ENCODE measurements around the gene G6PC3. TPM values are rescaled to one million over a fixed set of nuclear protein-coding genes. Genes with fewer than 3 reads are reported as not detected.

G6PC3 gene, protein sequence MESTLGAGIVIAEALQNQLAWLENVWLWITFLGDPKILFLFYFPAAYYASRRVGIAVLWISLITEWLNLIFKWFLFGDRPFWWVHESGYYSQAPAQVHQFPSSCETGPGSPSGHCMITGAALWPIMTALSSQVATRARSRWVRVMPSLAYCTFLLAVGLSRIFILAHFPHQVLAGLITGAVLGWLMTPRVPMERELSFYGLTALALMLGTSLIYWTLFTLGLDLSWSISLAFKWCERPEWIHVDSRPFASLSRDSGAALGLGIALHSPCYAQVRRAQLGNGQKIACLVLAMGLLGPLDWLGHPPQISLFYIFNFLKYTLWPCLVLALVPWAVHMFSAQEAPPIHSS
- total RNA-seq: 10 to 100 TPM; 45.3 to 47.8 TPM

DNA sequence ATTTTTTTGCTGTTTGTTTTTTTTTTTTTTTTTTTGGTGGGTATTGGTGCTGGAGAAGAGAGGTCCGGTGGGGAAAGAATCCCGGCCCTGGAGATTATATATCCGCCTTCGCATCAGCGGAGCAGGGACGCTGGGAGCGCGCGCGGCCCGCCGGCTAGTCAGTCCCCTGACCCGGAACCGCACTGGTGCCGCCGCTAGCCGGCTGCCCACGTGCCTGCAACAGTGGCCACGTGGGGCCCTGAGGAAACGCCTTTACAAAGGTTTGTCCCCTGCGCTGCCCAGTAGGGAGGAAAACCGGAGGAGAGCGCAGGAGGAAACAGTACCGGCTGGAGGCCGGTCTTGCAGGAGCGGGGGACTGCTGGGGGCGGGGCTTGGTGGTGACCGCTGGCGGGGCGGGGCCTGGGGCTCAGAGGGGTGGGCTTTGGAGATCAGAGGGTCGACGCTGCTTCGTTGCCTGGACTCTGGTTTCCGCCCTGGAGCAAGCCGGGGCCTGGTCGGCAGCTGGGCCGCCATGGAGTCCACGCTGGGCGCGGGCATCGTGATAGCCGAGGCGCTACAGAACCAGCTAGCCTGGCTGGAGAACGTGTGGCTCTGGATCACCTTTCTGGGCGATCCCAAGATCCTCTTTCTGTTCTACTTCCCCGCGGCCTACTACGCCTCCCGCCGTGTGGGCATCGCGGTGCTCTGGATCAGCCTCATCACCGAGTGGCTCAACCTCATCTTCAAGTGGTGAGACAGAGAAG is at the start of gene G6PC3:
G6PC3 (plus strand) TSS at position 281 of the 743 bp plus-strand sequence; CDS start at position 512, 231 bp downstream.

DNA sequence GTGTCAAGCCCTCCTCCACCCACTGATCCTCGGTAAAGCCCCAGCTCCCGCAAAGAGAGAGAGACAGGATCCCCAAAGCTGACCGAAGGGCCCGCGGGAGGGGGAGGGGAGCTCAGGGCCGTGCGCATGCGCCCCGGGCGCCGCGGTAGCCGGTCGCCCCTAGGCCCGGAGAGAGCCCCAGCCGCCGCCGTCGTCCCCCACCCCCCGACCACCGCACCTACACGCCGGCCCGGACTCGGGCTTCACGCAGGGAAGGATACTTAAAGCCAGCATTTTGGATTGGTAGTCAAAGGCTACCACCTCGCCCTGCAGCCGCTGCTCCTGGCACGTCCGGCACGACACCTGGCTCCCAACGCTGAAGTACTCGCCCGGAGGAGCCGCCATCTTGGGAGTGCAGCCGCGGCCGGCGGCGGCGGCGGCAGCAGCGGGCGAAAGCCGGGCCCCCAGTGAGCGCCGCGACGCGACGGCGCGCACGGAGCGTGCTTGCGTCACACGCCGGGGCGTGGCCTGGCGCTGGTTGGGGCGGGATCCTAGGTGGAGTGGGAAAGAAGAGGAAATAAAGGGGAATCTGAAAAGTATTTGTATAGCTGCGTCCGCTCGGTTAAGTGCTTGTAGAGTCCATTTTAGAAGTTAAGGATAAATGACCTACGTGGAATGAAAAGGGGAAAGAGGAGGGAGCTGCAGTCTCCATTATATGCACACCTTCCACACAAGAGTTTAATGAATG is 4.2 kb upstream of the G6PC3 start, which contains the start of gene LSM12:
LSM12 (minus strand) TSS at position 468 of the 727 bp plus-strand sequence; CDS start at position 384, 84 bp downstream.

DNA sequence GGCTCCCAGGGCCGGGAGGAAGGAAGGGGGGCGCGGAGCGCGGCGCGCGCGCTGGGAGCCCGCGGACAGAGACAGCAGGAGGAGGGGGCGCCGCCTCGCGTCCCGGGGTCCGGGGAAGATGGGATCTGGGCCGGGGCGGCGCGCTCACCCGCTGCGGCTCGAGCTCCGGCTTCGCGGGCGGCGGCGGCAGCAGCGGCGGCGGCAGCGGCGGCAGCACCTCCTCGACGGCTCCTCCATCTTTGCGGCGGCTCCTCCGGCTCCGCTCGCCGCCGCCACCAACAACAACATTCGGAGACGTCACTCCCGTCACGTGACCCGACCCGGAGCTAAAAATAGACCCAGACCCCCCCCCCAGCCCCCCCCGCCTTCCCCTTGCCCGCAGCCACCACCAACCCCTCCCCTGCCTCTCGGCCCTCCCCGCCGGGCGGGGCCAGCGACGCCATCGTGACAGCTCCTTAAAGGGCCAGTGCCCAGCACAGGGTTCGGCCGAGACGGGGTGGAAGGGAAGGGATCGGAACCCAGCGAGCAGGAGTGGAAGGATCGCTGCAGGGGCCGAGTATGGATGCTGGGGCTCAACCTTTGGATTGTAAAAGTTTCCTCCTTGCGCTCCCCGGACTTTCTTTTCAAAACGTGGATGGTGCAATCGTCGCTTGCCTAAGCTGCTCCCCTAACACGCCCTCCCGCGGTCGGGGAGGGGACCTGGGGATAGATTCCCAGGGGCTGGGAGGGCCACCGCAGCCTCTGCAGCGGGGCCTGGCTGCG is 53.0 kb downstream of the G6PC3 start, which contains the start of gene HDAC5:
HDAC5 (minus strand) TSS at position 286 of the 762 bp plus-strand sequence. CDS start 6,126 bp downstream, outside the sequence.

Small RNAs within 50 kb of the gene (small RNA-seq; reads per million reads assigned to genes)
- 0 to 0.09 reads per million in 2 donors for gene RF00012

Other genes with a start within 250 kb of the G6PC3 start
- 1 to 10 TPM; 4.7 to 5.9 TPM for gene MPP3, start 237.6 kb upstream of the G6PC3 start, total RNA-seq
- not detected for gene CD300LG, start 223.6 kb upstream of the G6PC3 start, total RNA-seq
- gene MPP2, start 163.2 kb upstream of the G6PC3 start, total RNA-seq: 1 to 10 TPM in 1 of 2 donors, under 1 TPM in 1; 0.34 to 1.7 TPM
- gene PPY, start 128.3 kb upstream of the G6PC3 start, total RNA-seq: not detected
- not detected for gene PYY, start 116.8 kb upstream of the G6PC3 start, total RNA-seq
- 1 to 10 TPM in 1 of 2 donors, under 1 TPM in 1; 0.34 to 1.3 TPM for gene NAGS, start 66.1 kb upstream of the G6PC3 start, total RNA-seq
- gene TMEM101, start 55.8 kb upstream of the G6PC3 start, total RNA-seq: 10 to 100 TPM; 43.7 to 54.9 TPM
- 10 to 100 TPM; 37.5 to 65.6 TPM for gene LSM12, start 4.1 kb upstream of the G6PC3 start, total RNA-seq
- 1 to 10 TPM; 7.2 to 10.0 TPM for gene HDAC5, start 52.9 kb downstream of the G6PC3 start, total RNA-seq
- gene HROB, start 71.2 kb downstream of the G6PC3 start, total RNA-seq: 1 to 10 TPM; 4.8 to 7.0 TPM
- not detected for gene ASB16, start 100.0 kb downstream of the G6PC3 start, total RNA-seq
- gene TMUB2, start 116.2 kb downstream of the G6PC3 start, total RNA-seq: 10 to 100 TPM; 20.6 to 23.0 TPM
- 10 to 100 TPM; 26.8 to 30.0 TPM for gene ATXN7L3, start 129.1 kb downstream of the G6PC3 start, total RNA-seq
- gene UBTF, start 148.9 kb downstream of the G6PC3 start, total RNA-seq: 10 to 100 TPM; 27.5 to 34.0 TPM
- not detected for gene SLC4A1, start 197.4 kb downstream of the G6PC3 start, total RNA-seq
- gene RUNDC3A, start 237.9 kb downstream of the G6PC3 start, total RNA-seq: under 1 TPM; 0.33 to 0.34 TPM